CD4-positive, alpha-beta T cell treated with Interferon gamma for 1 hour (primary cell): ENCODE measurements around the gene LSG1.

Source experiments
- DNase-seq: peaks from one replicate; pipeline ENCODE4 v3.0.0-alpha.2; 2020

LSG1 gene

GRCh38 chr3:194671900-194672808, at the start of gene LSG1:
Gene LSG1 (minus strand): TSS chr3:194672191. CDS start chr3:194672162, 29 bp downstream.
- peak; percentile 87 for DNase-seq

GRCh38 chr3:194720048-194720447, 48.1 kb upstream of the LSG1 start:
- no peak for DNase-seq

DNA sequence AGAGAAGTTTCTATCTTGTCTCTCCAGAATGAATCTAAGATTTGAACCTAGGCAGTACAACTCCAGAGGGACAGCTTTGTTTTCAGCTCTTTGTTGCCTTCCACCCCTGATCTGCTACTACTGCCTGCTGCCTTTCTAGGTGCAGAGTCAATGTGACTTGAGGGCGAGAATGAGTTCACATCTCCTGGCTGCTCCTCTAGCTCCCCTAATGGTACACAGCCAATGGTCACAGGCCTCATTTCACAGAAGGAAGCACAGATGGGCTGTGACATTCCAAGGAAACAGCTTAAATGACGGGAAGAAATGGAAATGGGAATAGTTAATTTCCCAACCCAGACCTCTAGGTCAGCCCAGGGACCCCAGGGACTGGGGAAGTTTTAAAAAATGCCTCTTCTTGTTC, 46.1 kb upstream of the LSG1 start:
- no peak for DNase-seq

DNA sequence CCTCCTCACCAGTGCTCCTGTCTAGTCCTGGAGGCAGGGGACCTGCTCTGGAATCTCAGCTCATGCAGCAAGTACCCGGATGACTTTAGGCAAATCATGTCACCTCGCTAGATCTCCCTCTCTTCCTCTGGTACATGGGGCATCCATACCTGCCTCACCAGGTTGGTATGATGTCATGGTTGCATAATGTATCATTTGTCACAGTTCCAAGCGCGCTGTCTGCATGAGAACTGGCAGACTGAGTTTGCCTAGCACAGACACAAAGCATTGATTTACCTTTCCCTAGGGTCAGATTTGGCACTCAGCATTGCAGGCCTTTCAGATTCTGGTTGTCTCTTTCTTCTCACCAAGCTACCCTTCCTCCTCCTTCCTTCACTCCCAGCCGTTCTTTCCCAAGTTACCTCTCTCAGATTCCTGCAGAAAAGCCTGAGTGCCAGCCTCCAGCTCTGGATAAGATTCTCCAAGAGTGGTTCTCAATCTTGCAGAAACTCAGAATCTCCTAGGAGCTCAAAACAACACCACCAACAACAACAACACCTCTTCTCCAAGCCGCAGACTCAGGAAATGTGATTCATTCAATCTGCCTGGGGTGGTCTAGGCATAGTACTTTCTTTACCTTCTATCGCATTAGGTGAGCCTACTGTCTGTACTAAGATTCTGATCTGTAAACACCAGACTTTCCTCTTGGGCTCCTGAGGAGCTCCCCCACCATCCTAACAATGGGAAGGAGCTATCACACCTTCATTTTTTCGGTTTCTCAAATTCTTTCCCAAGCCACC, 43.2 kb upstream of the LSG1 start:
- peak; percentile 1 for DNase-seq

DNA sequence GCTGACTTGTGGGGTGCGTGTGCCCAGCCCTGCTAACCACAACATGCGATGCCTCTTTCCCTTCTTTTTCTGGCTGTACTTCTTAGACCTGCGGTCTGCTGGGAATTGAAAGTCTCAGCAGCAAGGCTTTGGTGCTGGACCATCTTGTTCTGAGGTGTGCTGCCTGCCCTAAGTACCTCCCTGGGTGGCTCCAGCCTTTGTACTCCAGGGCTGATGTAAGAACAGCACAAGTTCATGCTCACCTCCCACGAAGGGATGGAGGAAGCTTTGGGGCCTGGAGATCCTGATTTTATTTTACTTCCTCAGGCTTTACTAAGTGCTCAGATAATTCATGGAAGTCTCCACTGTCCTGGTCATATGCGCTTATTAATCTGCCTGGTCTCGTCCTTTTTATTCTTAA, 42.6 kb upstream of the LSG1 start:
- DNase-seq, result no peak

GRCh38 chr3:194714137-194714455, 42.1 kb upstream of the LSG1 start:
- no peak for DNase-seq

- DNase-seq, result no peak
Observed at GRCh38 chr3:194713299-194714136, 41.5 kb upstream of the LSG1 start.

GRCh38 chr3:194711913-194712312, 39.9 kb upstream of the LSG1 start:
- no peak for DNase-seq

DNA sequence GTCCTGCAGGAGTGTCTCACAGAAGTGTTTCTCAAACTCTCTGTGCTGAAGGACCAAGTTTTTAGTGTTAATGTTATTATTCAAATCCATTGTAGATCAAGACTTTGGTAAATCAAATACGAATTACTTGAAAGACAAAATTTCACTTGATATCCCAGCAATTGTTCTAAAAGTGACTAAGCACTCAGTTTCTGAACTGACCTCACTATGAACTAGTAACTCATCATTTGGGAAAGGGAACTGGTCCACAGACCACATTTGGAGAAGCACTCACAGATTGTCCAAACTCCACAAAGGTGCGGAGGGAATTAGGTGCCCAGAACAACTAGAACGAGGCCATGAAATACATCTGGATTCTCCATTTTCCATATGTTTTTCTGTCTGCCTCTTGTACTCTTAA, 39.3 kb upstream of the LSG1 start:
- no peak for DNase-seq

DNA sequence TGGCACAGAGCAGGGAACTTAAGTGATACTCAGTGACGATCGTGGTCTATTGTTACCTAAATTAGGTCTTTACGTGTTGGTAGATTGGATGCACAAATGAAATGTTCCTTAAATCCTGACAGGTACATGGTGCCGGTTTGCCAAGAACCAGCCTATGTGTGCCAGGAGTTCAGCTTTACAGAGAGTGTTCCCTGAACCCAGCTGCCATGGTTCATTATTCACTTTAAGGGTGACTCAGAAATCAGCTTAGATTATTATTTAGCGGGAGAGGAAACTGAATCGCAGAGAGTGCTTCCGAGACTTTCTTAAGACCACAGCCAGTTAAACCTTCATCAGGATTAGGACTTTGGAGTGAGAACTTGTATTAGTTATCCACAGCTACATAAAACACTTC, 35.2 kb upstream of the LSG1 start:
- no peak for DNase-seq

DNA sequence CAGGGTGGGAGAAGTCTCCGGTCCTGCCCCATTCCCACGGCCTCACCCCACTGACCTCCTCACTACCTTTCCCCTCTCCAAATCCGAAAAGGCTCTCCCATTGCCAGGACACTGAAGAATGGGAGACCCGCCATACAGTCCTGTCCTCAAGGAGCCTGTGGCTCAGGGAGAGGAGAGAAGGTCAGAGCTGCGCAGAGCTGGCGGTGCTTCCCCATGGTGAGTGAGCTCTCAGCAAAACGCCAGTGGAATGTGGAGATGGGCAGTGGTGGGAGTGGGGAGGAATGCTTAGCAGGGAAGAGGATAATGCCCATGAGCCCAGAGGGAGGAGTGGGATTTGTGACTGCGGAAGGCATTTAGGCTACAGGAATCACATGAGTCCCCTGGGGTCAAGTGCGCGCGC, 33.8 kb upstream of the LSG1 start:
- no peak for DNase-seq

DNA sequence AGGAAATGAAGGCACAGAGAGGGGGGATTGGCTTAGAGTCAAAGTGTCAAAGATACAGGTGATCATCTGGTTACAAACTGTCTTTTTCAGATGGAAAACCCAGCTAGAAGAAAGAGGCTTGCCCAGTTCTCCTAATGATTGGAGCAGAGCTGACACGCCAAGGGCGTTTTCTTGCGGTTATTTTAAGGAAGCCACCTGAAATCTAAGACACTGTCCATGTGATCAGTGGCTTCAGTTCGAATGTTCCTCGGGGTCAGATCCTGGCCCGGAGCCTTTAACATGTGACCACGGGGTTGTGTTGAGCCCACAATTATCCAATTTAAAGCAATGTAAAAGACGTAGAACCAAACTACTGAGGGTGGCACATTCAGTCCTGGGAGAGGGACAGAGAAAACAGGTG, 33.2 kb upstream of the LSG1 start:
- DNase-seq, result no peak

- no peak for DNase-seq
Observed at GRCh38 chr3:194702545-194702944, 30.6 kb upstream of the LSG1 start.

DNA sequence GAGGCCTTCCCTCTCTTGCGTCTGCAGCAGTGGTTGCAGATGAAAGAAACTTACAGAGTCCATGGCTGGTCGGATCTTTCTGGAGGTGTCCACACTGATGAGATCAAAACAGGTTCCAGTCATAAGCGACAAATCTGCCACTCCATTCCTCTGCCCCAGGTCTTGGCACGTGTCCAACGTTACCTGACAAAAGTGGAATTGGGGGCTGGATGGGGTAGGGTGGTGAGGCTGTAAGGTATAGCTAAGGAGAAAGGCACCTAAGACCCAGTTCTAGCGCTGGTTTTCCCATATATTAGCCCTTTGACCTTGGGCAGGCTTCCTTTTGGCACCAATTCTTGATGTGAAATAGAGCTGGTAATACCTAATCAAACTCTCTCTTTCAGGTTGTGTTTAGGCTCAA, 24.7 kb upstream of the LSG1 start:
- no peak for DNase-seq

GRCh38 chr3:194691481-194692283, 19.7 kb upstream of the LSG1 start:
- peak; percentile 47 for DNase-seq

- no peak for DNase-seq
Observed at GRCh38 chr3:194690501-194691372, 18.7 kb upstream of the LSG1 start.

- no peak for DNase-seq
Observed at GRCh38 chr3:194689493-194689944, 17.5 kb upstream of the LSG1 start.

- no peak for DNase-seq
Observed at GRCh38 chr3:194688946-194689345, 17.0 kb upstream of the LSG1 start.

GRCh38 chr3:194688200-194688740, 16.3 kb upstream of the LSG1 start:
- DNase-seq, result peak; percentile 68

DNA sequence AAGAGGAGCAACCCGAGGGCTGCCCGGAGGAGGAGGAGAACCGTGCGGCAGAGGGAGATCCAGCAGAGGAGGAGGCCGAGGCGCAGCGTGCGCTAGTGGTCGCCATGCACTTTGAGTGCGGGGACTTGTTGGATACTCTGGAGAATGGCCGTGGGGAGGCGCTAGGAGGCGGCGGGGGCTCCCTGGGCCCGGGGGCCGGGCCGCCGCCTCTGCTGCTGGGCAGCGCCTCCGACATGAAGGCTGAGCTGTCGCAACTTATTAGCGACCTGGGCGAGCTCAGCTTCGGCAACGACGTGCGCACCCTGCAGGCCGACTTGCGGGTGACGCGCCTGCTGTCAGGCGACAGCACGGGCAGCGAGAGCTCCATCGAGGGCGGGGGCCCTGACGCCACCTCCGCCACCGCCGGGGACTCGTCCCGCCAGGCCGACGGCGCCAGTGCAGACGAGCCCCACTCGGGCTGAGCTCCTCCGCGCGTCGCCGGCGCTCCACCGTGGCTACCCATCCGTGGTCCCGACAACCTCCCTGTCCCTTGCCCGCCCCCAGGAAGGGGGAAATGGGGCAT, 15.7 kb upstream of the LSG1 start:
- DNase-seq, result peak; percentile 77
